OCI-LY7 (cell line): ENCODE data around the gene VIT. TPM values are rescaled to one million over a fixed set of nuclear protein-coding genes. Genes with fewer than 3 reads are reported as not detected.

Experiments
- BruUV-seq: library from RNA; stranded (reverse); fragments of 400-500 nt; replicated peaks from 2 replicates; lab custom pipeline; 2021; lab: Mats Ljungman, UMichigan
- CTCF ChIA-PET: fragments of 300-600 bp; sonication (Branson Sonifier 250); formaldehyde crosslinking; loops from one replicate; lab custom pipeline; 2022; ENCODE audit warnings: antibody characterized with exemption; ENCODE audit not compliant: unreplicated experiment; lab: Charles Lee
- POLR2A ChIA-PET: fragments of 300-600 bp; sonication (Branson Sonifier 250); formaldehyde crosslinking; loops from one replicate; lab custom pipeline; 2022; ENCODE audit warnings: antibody characterized with exemption; lab: Charles Lee
- DNase-seq: peaks from one replicate; pipeline ENCODE4 v3.0.0-alpha.2; 2015; ENCODE audit warnings: low spot score
- H2AFZ ChIP-seq: fragments of 200-600 bp; sonication (generic), shearing (Covaris generic); 2 replicates; pipeline ENCODE4 v1.6.1; 2014; ENCODE audit warnings: mild to moderate bottlenecking, antibody characterized with exemption, low read length, moderate library complexity
- H3K27ac ChIP-seq: fragments of 200-600 bp; sonication (generic); 2 replicates; pipeline ENCODE4 v1.5.1; 2014; ENCODE audit warnings: mixed run types, low read depth, mild to moderate bottlenecking, moderate library complexity, low read length, inconsistent platforms; ENCODE audit not compliant: poor library complexity, severe bottlenecking
- H3K36me3 ChIP-seq: fragments of 200-600 bp; sonication (generic); 2 replicates; pipeline ENCODE4 v1.6.1; 2014; ENCODE audit warnings: mild to moderate bottlenecking, antibody characterized with exemption, low read length, moderate library complexity, mixed read lengths; ENCODE audit not compliant: insufficient read depth
- H3K4me1 ChIP-seq: fragments of 200-600 bp; sonication (generic); 2 replicates; pipeline ENCODE4 v1.5.1; 2014; ENCODE audit warnings: mild to moderate bottlenecking, low read length; ENCODE audit not compliant: insufficient read depth, poor library complexity, severe bottlenecking
- H3K4me2 ChIP-seq: fragments of 200-600 bp; sonication (generic); 2 replicates; pipeline ENCODE4 v1.6.1; 2014; ENCODE audit warnings: mild to moderate bottlenecking, low read length
- H3K4me3 ChIP-seq: fragments of 200-600 bp; sonication (generic); 2 replicates; pipeline ENCODE4 v1.5.1; 2014; ENCODE audit warnings: mild to moderate bottlenecking, low read depth, low read length; ENCODE audit not compliant: poor library complexity, severe bottlenecking
- H3K79me2 ChIP-seq: fragments of 200-600 bp; sonication (generic); 2 replicates; pipeline ENCODE4 v1.6.1; 2016; ENCODE audit warnings: low read depth, mild to moderate bottlenecking, low read length, moderate library complexity, mixed read lengths; ENCODE audit not compliant: insufficient read depth
- H3K9me2 ChIP-seq: fragments of 200-600 bp; sonication (generic); 2 replicates; pipeline ENCODE4 v1.6.1; 2016; ENCODE audit warnings: mild to moderate bottlenecking, low read length, mixed read lengths; ENCODE audit not compliant: insufficient read depth
- H3K9me3 ChIP-seq: fragments of 200-600 bp; sonication (generic); 2 replicates; pipeline ENCODE4 v1.6.1; 2014; ENCODE audit warnings: mild to moderate bottlenecking, mixed run types, low read length, mixed read lengths
- H4K20me1 ChIP-seq: fragments of 200-600 bp; sonication (generic); 2 replicates; pipeline ENCODE4 v1.6.1; 2014; ENCODE audit warnings: mild to moderate bottlenecking, antibody characterized with exemption, low read length, moderate library complexity, mixed read lengths; ENCODE audit not compliant: insufficient read depth
- CTCF ChIP-seq: fragments of 200-600 bp; sonication (generic); conservative IDR thresholded peaks from 2 replicates; pipeline ENCODE4 v1.5.1; 2014; ENCODE audit warnings: mild to moderate bottlenecking, antibody characterized with exemption, low read length, moderate library complexity, mixed read lengths
- EZH2phosphoT487 ChIP-seq: fragments of 200-600 bp; sonication (generic); IDR thresholded peaks from 2 replicates; pipeline ENCODE4 v1.6.1; 2018; ENCODE audit warnings: low read depth, borderline replicate concordance, mild to moderate bottlenecking, mixed run types, antibody characterized with exemption, low read length, moderate library complexity, mixed read lengths
- intact Hi-C: fragments of 100-400 bp; cut with micrococcal nuclease; formaldehyde crosslinking; loops from one replicate; pipeline ENCODE4 v1.10.0; 2022; ENCODE audit not compliant: unreplicated experiment
- total RNA-seq, 2 experiments: library from RNA; depleted of rRNA in 1 of 2; stranded (reverse); fragments of >200 nt in 1 of 2; shearing (Covaris generic) in 1 of 2; gene quantifications; 2 replicates each; pipeline ENCODE4 v1.2.3, GENCODE V29; 2014 to 2022

Gene VIT
- total RNA-seq, 2 experiments from 2014 or later = not detected

DNA sequence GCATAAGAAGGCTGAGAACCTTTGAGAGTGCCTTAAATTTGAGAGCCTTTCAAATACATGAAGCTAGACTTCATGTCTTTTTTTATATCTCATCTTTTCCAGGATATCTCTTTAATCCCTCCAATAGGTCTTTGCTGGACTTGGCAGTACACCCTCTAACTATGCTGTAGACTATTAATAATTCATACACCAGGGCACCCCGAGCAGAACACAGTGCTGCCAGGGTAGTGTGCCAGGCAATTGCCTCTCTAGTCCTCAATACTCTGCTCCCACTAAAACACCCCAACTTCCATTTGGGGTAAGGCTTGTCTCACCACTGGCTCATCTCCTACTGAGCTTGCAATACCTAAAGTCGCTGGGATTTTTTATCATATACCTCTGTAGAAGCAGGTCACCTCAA lies 80.8 kb downstream of the VIT start:
- intact Hi-C loops = no loop called here
- no TSS peak for BruUV-seq
- no peak for TF ChIP-seq CTCF
- TF ChIP-seq EZH2phosphoT487 = no peak

DNA sequence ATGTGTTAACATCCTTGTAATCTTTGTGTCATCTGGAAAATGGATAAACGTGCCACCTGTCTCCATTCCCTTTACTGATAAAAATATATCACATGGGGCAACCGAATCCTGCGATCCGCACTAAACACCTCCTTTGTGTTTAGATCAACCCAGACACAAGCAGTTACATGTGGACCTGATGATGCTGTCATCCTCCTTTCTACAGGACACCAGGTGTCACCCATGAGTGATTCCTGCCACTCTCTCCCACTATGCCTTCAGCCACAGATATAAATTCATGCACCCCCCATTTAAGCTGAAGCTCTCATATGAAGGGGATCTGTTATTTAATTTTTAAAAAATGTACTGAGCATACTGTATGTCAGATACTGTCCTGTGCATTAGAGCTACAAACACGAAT lies 81.3 kb downstream of the VIT start:
- Histone ChIP-seq H3K79me2 (no peaks in the 10 kb centered on the region), H3K4me3 (no peak overlapping the region), H3K27ac (no peak overlapping the region), H4K20me1 (no peaks in the 10 kb centered on the region), H3K9me3 (no peaks in the 10 kb centered on the region), H3K4me1 (no peaks in the 10 kb centered on the region), H2AFZ (no peak overlapping the region), H3K4me2 (no peak overlapping the region), H3K9me2 (no peaks in the 10 kb centered on the region), H3K36me3 (no peaks in the 10 kb centered on the region)
- no TSS peak for BruUV-seq
- DNase-seq = no peak
- TF ChIP-seq EZH2phosphoT487 (no peak), CTCF (no peak)
- ChIA-PET POLR2A (no interaction called here), CTCF (no interaction called here)
- intact Hi-C loops = no loop called here

More for the DNA sequence above, 80.8 kb downstream of the VIT start:
- ChIA-PET CTCF (no interaction called here), POLR2A (no interaction called here)
- no peaks in the 10 kb centered on the region for H3K9me3 ChIP-seq
- no peaks in the 10 kb centered on the region for H3K9me2 ChIP-seq
- H3K4me3 ChIP-seq = no peak overlapping the region
- no peaks in the 10 kb centered on the region for H4K20me1 ChIP-seq
- no peaks in the 10 kb centered on the region for H3K36me3 ChIP-seq
- H3K4me1 ChIP-seq = no peaks in the 10 kb centered on the region
- no peak for DNase-seq
- H3K27ac ChIP-seq = no peak overlapping the region
- H2AFZ ChIP-seq = no peak overlapping the region
- no peaks in the 10 kb centered on the region for H3K79me2 ChIP-seq
- H3K4me2 ChIP-seq = no peak overlapping the region

- intact Hi-C loops = no loop called here
- no TSS peak for BruUV-seq
- H2AFZ ChIP-seq = no peak overlapping the region
- H3K36me3 ChIP-seq = no peaks in the 10 kb centered on the region
- no peaks in the 10 kb centered on the region for H4K20me1 ChIP-seq
- H3K4me1 ChIP-seq = no peaks in the 10 kb centered on the region
- no peak overlapping the region for H3K27ac ChIP-seq
- DNase-seq = no peak
- H3K9me3 ChIP-seq = no peaks in the 10 kb centered on the region
- no peak overlapping the region for H3K4me3 ChIP-seq
- H3K4me2 ChIP-seq = no peak overlapping the region
- ChIA-PET POLR2A (interaction anchor here (1.2 kb wide), 1 partner anchor 12 kb away, joined by 3 read pairs; no protein-coding TSS in a partner anchor), CTCF (no interaction called here)
- no peak for TF ChIP-seq EZH2phosphoT487
- no peak for TF ChIP-seq CTCF
- no peaks in the 10 kb centered on the region for H3K9me2 ChIP-seq
- no peaks in the 10 kb centered on the region for H3K79me2 ChIP-seq
These were observed 83.0 kb downstream of the VIT start for GRCh38 chr2:36779462-36779861.
